ENCODE data around the gene FGD6.

Gene FGD6

DNA sequence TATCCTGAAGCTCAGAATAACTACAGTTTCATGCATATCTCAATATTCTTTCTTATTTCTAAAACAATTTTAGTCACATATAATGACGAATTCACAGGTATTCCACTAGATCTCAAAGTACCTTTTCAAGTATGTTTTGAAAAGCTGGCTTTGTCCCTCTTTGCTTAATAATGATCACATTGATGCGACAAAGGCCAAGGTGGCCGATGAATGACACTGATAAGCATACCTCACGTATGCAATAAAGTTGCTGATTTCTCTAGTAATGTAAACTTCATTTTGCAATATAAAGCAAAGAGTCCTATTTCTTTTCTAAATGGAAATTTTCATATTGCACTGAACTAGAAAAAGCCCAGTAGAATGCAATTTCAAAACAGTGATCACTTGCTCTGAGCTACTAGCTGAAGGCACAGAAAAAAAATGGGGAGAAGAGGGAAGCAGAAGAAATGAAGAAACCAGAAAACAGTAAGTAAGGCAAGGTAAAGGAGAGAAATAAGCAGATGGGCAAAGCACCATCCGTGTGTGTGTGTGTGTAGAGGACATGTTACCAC is 29.3 kb downstream of the FGD6 start:
- TF ChIP-seq CTCF (IDR thresholded peaks at IDR 0.05; ENCODE audit: control extremely low read depth, extremely low read depth, low read depth, missing control alignments), result no peak
- ChIA-PET POLR2A (interaction anchor here (0.5 to 1.0 kb wide), 3 partner anchors 128 to 326 kb away, joined by 3 to 6 read pairs (median 3); partner anchors contain the start of gene METAP2), CTCF (interaction anchor here (2.6 to 4.8 kb wide), 3 partner anchors 10 to 28 kb away, joined by 7 to 22 read pairs (median 17); partner anchors contain the start of genes FGD6 and VEZT)
- no peak for DNase-seq (ENCODE audit: extremely low spot score)

- CTCF ChIA-PET, result interaction anchor here (0.9 to 4.8 kb wide), 2 partner anchors 15 to 32 kb away, joined by 3 to 22 read pairs; partner anchors contain the start of genes FGD6 and VEZT
- POLR2A ChIA-PET, result no interaction called here
Observed at GRCh38 chr12:95185854-95186253, 31.4 kb downstream of the FGD6 start.

DNA sequence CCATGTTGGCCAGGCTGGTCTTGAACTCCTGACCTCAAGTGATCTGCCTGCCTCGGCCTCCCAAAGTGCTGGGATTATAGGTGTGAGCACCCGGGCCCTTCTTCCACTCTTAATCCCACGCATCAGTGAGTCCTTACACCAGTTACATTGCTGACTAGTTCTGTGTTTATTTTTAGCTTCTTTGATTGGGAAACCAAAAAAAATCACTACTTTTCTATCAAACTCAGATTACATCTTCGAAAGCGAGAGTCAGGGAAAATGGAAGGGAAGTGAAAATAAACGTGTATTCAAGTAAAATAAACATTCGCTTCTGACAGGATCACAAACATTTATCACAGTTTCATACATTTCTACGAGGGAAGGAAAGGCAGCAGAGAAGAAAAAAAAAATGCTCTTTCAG is 32.2 kb downstream of the FGD6 start:
- ChIA-PET POLR2A (no interaction called here), CTCF (interaction anchor here (4.8 kb wide), 1 partner anchor 15 kb away, joined by 22 read pairs; no protein-coding TSS in a partner anchor)
- no peak for DNase-seq (ENCODE audit: extremely low spot score)
- TF ChIP-seq CTCF (IDR thresholded peaks at IDR 0.05; ENCODE audit: control extremely low read depth, extremely low read depth, low read depth, missing control alignments), result no peak

More at GRCh38 chr12:95185854-95186253, 31.4 kb downstream of the FGD6 start:
- no peak for DNase-seq (ENCODE audit: extremely low spot score)
- TF ChIP-seq CTCF (IDR thresholded peaks at IDR 0.05; ENCODE audit: control extremely low read depth, extremely low read depth, low read depth, missing control alignments), result no peak

DNA sequence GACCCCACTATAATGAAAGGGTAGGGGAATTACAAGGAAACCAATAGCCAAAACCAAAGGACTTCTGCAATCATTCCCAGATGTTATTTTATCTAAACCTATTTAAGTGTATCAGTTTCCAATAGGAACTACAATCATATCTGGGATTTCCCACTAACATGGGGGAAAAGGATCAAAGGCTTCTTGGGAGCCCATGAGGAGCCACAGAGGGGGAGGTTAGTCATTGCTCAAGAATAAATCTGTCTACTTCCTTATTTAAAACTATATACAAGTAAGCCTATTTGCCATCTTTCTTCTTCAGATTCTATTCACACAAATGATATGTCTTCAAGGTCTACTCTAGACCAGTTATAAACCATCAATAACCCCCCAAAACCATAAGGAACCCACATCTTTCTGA is 33.1 kb downstream of the FGD6 start:
- DNase-seq (ENCODE audit: extremely low spot score), result no peak
- TF ChIP-seq CTCF (IDR thresholded peaks at IDR 0.05; ENCODE audit: control extremely low read depth, extremely low read depth, low read depth, missing control alignments), result no peak
- CTCF ChIA-PET, result no interaction called here
- POLR2A ChIA-PET, result no interaction called here

- POLR2A ChIA-PET, result no interaction called here
- CTCF ChIA-PET, result no interaction called here
- no peak for TF ChIP-seq CTCF (IDR thresholded peaks at IDR 0.05; ENCODE audit: control extremely low read depth, extremely low read depth, low read depth, missing control alignments)
- no peak for DNase-seq (ENCODE audit: extremely low spot score)
Observed at GRCh38 chr12:95182868-95183415, 34.3 kb downstream of the FGD6 start.

DNA sequence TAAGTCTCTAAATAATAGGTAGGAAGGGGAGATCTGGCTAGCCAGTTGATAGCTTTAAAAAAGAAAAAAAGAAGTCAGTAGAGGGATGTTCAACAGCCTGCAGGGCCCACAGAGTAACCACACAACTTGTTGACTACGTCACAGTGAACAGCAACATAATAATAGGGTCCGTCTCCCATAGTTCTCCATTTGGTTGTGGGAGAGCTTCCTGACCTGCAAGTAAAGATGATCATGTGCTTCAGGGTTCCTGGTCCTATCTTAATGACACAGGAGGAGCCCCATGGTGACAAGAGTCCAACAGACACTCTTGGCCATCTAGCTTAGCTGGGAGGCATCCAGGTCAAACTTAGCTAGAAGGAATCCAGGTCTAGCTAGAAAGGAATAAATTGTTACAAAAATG is 36.2 kb downstream of the FGD6 start:
- ChIA-PET POLR2A (no interaction called here), CTCF (interaction anchor here (1.0 to 1.7 kb wide), 2 partner anchors 36 to 56 kb away, joined by 3 to 7 read pairs; partner anchors contain the start of genes FGD6 and VEZT)
- DNase-seq (ENCODE audit: extremely low spot score), result no peak
- no peak for TF ChIP-seq CTCF (IDR thresholded peaks at IDR 0.05; ENCODE audit: control extremely low read depth, extremely low read depth, low read depth, missing control alignments)
